ENCODE results near the gene SLC2A13. TPM values are rescaled to one million over a fixed set of nuclear protein-coding genes. Genes with fewer than 3 reads are reported as not detected.

The SLC2A13 gene
- total and polyA plus RNA-seq, 3 donors from 2014 or later: 3.3 to 19.8 (median 18.0) TPM

DNA sequence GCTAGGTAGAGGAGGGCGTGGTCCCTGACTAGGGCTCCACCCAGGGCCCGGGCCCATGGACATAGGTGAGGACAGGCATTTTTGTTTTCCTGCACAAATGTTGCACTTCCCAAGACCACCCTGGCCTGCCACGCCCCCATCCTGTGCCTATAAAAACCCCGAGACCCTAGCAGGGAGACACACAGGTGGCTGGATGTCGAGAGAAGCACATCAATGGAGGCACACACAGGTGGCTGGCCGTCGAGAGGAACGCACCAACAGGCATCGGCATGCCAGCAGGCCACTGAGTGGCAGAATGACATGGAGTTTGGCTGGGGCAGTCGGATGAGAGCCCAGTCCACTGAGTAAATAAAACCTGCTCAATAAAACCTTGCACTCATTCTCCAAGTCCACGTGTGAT lies 328.4 kb downstream of the SLC2A13 start:
- H3K9me3 ChIP-seq: no peaks in the 10 kb centered on the region
- H3K36me3 ChIP-seq (ENCODE audit: low read depth, missing control alignments): no peaks in the 10 kb centered on the region
- H3K4me1 ChIP-seq: peaks cover 4% of the 10 kb centered on the region
- 78 to 86% methylated on average over 11 of the region's 11 CpGs for WGBS, 2 donors
- intact Hi-C loops (cut with DNase I; ENCODE audit: low total_unique reads): no loop called here
- no peak for DNase-seq
- no peaks in the 10 kb centered on the region for H3K27me3 ChIP-seq
- no peak overlapping the region for H3K4me3 ChIP-seq
- TF ChIP-seq CTCF (IDR thresholded peaks at IDR 0.05) (no peak), POLR2A (IDR thresholded peaks at IDR 0.05) (no peak)
- no peak overlapping the region for H3K27ac ChIP-seq

DNA sequence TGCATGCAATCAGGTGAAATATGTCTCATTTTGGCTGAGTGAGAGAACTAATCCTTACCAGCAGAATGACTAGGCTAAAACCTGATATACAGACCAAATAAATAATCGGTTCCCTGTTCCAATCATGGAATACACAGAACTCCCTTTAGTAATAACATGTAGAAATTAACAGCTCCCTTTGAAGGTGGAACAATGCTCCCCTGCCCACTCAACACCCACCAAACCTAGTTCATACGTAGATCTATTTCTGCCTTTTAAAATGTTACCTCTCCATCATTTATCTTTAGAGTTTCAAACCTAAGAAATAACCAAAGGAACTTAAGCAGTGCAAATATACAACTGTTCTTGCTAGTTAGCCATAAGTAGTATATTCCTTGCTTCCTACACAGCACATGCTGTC lies 332.6 kb downstream of the SLC2A13 start:
- no peaks in the 10 kb centered on the region for H3K36me3 ChIP-seq (ENCODE audit: low read depth, missing control alignments)
- intact Hi-C loops (cut with DNase I; ENCODE audit: low total_unique reads): no loop called here
- 73 to 86% methylated on average over 2 of the region's 2 CpGs for WGBS, 2 donors
- no peak overlapping the region for H3K27ac ChIP-seq
- H3K4me3 ChIP-seq: no peak overlapping the region
- TF ChIP-seq CTCF (IDR thresholded peaks at IDR 0.05): no peak
- no peak for TF ChIP-seq POLR2A (IDR thresholded peaks at IDR 0.05)
- DNase-seq: no peak
- H3K27me3 ChIP-seq: no peaks in the 10 kb centered on the region
- no peaks in the 10 kb centered on the region for H3K9me3 ChIP-seq
- H3K4me1 ChIP-seq: peaks cover 4% of the 10 kb centered on the region

GRCh38 chr12:39772821-39773259 lies 333.0 kb downstream of the SLC2A13 start:
- DNase-seq: no peak
- no peaks in the 10 kb centered on the region for H3K36me3 ChIP-seq (ENCODE audit: low read depth, missing control alignments)
- TF ChIP-seq CTCF (IDR thresholded peaks at IDR 0.05) (no peak), POLR2A (IDR thresholded peaks at IDR 0.05) (no peak)
- no peaks in the 10 kb centered on the region for H3K9me3 ChIP-seq
- H3K4me3 ChIP-seq: no peak overlapping the region
- H3K27ac ChIP-seq: no peak overlapping the region
- intact Hi-C loops (cut with DNase I; ENCODE audit: low total_unique reads): no loop called here
- no peaks in the 10 kb centered on the region for H3K27me3 ChIP-seq
- 33 to 43% methylated on average over 3 of the region's 3 CpGs for WGBS, 2 donors
- peaks cover 4% of the 10 kb centered on the region for H3K4me1 ChIP-seq

DNA sequence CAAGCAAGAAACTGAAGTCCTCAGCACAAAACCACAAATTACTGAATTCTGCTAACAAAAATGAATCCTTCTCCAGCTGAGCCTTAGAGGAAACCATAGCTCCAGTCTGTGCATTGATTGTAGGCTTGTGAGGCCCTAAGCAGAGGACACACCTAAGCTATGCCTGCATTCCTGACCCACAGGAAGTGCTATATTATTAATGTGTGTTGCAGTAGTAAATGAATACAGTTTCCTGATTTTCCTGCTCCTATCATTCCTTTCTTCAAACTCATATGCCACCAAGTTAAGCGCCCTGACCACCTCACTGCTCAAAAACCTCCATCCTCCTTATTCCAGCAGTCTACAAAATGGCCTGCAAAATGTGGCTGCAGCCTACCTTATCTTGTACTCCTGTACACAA lies 334.4 kb downstream of the SLC2A13 start:
- Histone ChIP-seq H3K27ac (no peak overlapping the region), H3K4me1 (peaks cover 4% of the 10 kb centered on the region), H3K9me3 (no peaks in the 10 kb centered on the region), H3K4me3 (no peak overlapping the region), H3K27me3 (no peaks in the 10 kb centered on the region), H3K36me3 (ENCODE audit: low read depth, missing control alignments) (no peaks in the 10 kb centered on the region)
- intact Hi-C loops (cut with DNase I; ENCODE audit: low total_unique reads): no loop called here
- DNase-seq: no peak
- 100% methylated on average over 1 of the region's 1 CpG for WGBS, 2 donors
- TF ChIP-seq POLR2A (IDR thresholded peaks at IDR 0.05): no peak
- TF ChIP-seq CTCF (IDR thresholded peaks at IDR 0.05): no peak

GRCh38 chr12:39764944-39765560 lies 340.8 kb downstream of the SLC2A13 start:
- intact Hi-C loops (cut with DNase I; ENCODE audit: low total_unique reads): no loop called here
- no peak overlapping the region for H3K27ac ChIP-seq
- no peaks in the 10 kb centered on the region for H3K4me1 ChIP-seq
- WGBS, 2 donors: 42 to 46% methylated on average over 3 of the region's 3 CpGs
- H3K36me3 ChIP-seq (ENCODE audit: low read depth, missing control alignments): no peaks in the 10 kb centered on the region
- DNase-seq: no peak
- H3K27me3 ChIP-seq: no peaks in the 10 kb centered on the region
- TF ChIP-seq POLR2A (IDR thresholded peaks at IDR 0.05): no peak
- peak; percentile 64 to 79 (median 76) for TF ChIP-seq CTCF (IDR thresholded peaks at IDR 0.05)
- H3K9me3 ChIP-seq: no peaks in the 10 kb centered on the region
- H3K4me3 ChIP-seq: no peak overlapping the region

All from testis (tissue), 3 donors.